Skeletal muscle cell (primary cell): ENCODE data around the gene CDH15.

Experiments
- DNase-seq: peaks from one replicate; pipeline ENCODE4 v3.0.0-alpha.2; 2010; ENCODE audit warnings: low read depth
- H3K4me3 ChIP-seq: 2 replicates; pipeline ENCODE4 v1.5.1; 2011; ENCODE audit warnings: low read depth, mild to moderate bottlenecking, control low read depth, low read length, moderate library complexity

The CDH15 gene

GRCh38 chr16:89168381-89169189, 3.0 kb upstream of the CDH15 start:
- no peak for DNase-seq

GRCh38 chr16:89169778-89170177, 1.8 kb upstream of the CDH15 start:
- H3K4me3 ChIP-seq = no peak overlapping the region
- no peak for DNase-seq

More at GRCh38 chr16:89168381-89169189, 3.0 kb upstream of the CDH15 start:
- no peak overlapping the region for H3K4me3 ChIP-seq

- no peak for DNase-seq
- H3K4me3 ChIP-seq = peak overlapping the region; percentile 27
These were observed 967 bp upstream of the CDH15 start for GRCh38 chr16:89170346-89171215.

- DNase-seq = no peak
- H3K4me3 ChIP-seq = peak overlapping the region; percentile 61
These were observed 601 bp downstream of the CDH15 start for GRCh38 chr16:89172171-89172527.

DNA sequence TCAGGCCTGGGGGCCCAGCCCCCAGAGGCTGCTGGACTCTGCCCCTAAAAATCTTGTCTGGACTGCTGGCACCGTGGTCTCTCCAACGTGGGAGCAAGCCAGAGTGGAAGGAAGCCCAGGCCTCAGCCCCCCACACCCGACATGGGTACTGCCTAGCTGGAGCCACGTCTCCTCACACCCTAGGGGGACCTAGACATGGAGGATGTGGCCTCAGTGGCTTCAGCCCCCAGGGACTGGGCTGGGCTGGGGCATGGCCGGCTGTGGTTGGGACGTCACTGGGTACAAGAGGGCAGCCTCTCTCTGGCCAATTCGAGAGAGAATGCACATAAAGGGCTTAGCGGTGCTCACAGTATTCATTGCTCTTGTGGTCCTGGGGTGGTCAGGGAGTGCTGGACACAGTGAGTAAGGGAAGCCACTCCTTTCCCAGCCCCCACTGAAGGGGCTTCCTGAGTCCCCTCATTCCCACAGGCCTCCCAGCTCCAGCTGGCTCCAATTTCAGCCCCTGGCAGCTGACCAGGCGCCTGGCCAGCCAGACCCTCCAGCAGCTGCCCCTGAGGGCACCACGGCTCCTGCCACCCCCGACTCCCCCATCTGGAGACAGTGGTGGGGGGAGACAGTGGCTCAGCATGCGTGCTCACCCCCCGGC, 1.1 kb downstream of the CDH15 start:
- peak; percentile 25 for DNase-seq
- H3K4me3 ChIP-seq = peak overlapping the region; percentile 61

- H3K4me3 ChIP-seq = peak overlapping the region; percentile 61
These were observed 1.8 kb downstream of the CDH15 start for GRCh38 chr16:89173174-89173921.

GRCh38 chr16:89174055-89174827, 2.7 kb downstream of the CDH15 start:
- H3K4me3 ChIP-seq = peak overlapping the region; percentile 61
- DNase-seq = no peak

More at GRCh38 chr16:89173174-89173921, 1.8 kb downstream of the CDH15 start:
- DNase-seq = no peak

- peak overlapping the region; percentile 37 for H3K4me3 ChIP-seq
- no peak for DNase-seq
These were observed 3.3 kb downstream of the CDH15 start for GRCh38 chr16:89174877-89175276.

DNA sequence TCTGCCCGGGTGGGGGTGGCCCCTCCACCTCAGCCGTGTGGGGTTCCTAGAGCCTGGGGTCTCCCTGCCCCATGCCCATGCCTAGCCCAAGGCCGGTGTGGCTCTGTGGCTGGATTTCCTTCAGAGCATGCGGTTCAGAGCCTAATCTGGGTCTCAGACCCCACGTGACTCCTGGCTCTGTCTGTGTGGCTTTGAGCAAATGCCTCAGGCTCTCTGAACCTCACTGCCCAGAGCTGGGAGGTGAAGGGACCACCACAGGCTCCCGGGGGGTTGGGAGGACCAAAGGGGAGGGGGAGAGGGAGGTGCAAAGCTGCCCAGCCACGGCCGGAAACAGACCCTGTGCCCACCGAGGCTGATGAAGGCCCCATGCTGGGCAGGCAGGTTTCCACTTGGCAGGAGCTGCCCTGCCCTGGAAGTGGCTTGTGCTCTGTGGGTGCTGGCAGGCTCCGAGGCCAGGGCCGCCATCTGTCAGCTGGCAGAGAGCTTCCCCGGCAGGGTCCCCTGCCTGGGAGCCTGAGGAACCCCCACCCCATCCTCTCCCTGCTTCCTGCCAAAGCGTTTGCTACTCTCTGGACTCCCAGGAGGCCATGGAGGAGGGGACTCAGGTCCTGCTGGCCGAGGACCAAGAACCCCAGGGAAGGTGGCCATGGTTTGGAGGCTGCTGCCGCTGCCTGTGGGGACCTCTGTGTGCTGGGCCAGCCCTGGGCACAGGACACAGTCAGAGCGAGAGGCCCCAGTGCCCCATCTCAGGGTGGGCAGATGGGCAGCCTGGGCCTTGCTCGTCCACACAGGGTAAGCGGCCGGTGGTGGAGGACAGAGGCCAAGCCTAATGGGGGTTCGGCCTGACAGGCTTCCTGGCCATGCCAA, 4.0 kb downstream of the CDH15 start:
- H3K4me3 ChIP-seq = peak overlapping the region; percentile 6

GRCh38 chr16:89176147-89176690, 4.7 kb downstream of the CDH15 start:
- DNase-seq = no peak
- no peak overlapping the region for H3K4me3 ChIP-seq

More for the DNA sequence above, 4.0 kb downstream of the CDH15 start:
- DNase-seq = no peak

GRCh38 chr16:89176717-89177116, 5.2 kb downstream of the CDH15 start:
- H3K4me3 ChIP-seq = no peak overlapping the region
- DNase-seq = no peak

DNA sequence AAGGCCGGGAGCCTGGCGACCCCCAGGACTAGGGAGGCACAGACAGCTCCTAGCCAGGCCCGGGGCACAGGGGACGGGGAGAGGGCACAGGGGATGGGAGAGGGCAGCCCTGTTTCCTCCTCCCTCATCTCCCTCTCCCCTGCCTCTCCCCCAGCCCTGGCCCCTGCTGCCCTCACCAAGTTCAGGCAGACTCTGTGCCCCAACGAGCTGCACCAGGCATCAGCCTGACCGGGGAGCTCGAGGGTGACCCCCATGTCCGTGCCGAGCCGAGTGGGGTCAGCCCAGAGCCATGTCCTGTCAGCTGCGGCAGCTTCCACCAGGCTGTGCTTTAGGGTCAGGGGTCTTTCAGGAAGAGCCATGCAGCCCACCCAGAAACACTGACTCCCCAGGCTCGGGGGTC, 6.0 kb downstream of the CDH15 start:
- H3K4me3 ChIP-seq = no peak overlapping the region
- no peak for DNase-seq

GRCh38 chr16:89178453-89179147, 7.1 kb downstream of the CDH15 start:
- H3K4me3 ChIP-seq = no peak overlapping the region
- DNase-seq = no peak

DNA sequence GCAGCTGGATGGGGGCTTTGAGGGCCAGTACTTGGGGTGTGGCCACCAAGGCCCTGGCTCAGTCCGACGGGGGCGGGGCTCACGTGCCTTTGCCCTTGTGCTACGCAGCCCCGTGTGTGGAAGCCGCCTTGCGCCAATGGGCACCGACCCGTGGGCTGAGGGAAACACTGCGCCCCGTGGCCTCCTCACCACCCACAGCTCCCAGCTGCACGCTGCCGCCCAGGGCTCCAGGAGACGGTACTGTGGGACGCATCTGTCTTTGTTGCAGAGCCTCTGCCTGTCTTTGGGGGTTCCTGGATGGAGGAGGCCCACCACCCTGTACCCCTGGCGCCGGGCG, 7.6 kb downstream of the CDH15 start:
- no peak for DNase-seq
- H3K4me3 ChIP-seq = no peak overlapping the region

DNA sequence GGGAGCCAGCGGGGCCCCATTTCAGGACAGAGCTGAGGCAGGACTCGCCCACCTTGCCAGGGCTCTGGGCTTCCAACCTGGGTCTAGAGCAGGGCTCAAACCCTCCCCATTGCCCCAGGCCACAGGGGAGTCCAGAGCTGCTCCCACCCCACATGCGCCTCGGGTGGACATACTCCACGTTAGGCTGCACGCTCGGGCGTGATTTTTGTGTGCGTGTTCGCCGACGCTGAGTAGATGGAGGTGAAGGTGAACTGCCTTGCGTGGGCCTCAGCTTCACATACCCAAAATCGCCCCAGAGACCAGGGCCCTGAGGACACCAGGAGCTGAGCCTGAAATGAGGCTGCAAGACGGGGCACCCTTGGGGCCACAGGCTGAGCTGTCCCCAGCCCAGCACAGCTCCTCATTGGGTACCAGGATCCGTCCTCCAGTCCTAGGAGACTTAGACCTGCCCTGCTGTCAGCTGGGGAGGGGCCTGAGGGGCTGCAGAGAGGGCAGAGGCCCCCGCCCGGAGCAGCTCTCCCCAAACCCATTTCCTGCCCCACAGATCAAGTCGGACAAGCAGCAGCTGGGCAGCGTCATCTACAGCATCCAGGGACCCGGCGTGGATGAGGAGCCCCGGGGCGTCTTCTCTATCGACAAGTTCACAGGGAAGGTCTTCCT, 8.2 kb downstream of the CDH15 start:
- DNase-seq = no peak
- H3K4me3 ChIP-seq = no peak overlapping the region

DNA sequence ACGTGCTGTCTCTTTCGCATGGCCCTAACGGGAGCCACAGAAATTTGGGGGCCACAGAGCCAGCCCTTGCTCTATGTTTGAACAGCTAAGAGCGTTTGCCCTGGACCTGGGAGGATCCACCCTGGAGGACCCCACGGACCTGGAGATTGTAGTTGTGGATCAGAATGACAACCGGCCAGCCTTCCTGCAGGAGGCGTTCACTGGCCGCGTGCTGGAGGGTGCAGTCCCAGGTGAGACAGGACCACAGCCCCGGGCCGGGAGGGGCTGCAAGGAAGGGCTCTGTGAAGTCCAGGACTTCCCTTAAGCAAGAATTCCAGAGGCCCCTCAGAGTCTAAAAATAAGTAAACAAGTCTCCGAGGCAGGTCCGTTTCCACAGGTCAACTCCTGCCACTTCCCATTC, 11.9 kb downstream of the CDH15 start:
- no peak overlapping the region for H3K4me3 ChIP-seq
- DNase-seq = no peak
